ENCODE results near the gene GPT2.

GPT2 gene

DNA sequence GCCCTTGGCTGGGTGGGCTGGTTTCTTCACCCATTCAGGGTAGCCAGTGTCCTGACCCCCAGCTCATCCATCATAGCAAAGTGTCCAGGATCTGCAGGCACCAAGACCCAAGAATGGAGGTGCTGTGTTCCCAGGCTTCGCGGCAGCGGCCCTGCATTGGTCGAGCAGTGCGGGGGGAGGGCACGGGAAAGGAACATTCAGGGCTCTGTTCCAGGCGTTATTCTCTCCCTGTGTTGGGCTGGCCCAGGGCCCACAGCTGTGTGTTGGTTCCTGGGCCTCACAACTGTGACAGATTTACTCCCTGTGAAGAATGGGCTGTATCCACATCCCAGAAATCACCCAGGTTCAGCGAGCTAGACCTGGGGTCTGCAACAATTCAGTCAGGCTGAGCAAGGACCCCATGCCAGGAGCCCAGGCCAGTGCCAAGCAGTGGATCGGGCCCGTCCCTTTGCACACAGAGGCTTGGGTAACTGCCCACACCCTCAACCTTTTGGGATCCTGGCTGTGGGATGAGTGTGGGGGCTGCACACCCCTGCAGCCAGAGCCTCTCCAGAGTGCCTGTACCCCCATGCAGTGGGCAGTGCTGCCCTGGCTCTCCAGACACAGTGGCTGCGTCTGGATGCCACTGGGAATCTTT, 10.0 kb downstream of the GPT2 start:
- no peaks in the 10 kb centered on the region for H3K27me3 ChIP-seq (ENCODE audit: insufficient read depth, poor library complexity, severe bottlenecking)

GRCh38 chr16:46895399-46896313, 11.5 kb downstream of the GPT2 start:
- Histone ChIP-seq H3K4me3 (replicated peaks; ENCODE audit: insufficient read depth, low read length) (no peak overlapping the region), H3K27ac (replicated peaks) (no peak overlapping the region), H3K27me3 (ENCODE audit: insufficient read depth, poor library complexity, severe bottlenecking) (no peaks in the 10 kb centered on the region)
- TF ChIP-seq, protein P1, sequence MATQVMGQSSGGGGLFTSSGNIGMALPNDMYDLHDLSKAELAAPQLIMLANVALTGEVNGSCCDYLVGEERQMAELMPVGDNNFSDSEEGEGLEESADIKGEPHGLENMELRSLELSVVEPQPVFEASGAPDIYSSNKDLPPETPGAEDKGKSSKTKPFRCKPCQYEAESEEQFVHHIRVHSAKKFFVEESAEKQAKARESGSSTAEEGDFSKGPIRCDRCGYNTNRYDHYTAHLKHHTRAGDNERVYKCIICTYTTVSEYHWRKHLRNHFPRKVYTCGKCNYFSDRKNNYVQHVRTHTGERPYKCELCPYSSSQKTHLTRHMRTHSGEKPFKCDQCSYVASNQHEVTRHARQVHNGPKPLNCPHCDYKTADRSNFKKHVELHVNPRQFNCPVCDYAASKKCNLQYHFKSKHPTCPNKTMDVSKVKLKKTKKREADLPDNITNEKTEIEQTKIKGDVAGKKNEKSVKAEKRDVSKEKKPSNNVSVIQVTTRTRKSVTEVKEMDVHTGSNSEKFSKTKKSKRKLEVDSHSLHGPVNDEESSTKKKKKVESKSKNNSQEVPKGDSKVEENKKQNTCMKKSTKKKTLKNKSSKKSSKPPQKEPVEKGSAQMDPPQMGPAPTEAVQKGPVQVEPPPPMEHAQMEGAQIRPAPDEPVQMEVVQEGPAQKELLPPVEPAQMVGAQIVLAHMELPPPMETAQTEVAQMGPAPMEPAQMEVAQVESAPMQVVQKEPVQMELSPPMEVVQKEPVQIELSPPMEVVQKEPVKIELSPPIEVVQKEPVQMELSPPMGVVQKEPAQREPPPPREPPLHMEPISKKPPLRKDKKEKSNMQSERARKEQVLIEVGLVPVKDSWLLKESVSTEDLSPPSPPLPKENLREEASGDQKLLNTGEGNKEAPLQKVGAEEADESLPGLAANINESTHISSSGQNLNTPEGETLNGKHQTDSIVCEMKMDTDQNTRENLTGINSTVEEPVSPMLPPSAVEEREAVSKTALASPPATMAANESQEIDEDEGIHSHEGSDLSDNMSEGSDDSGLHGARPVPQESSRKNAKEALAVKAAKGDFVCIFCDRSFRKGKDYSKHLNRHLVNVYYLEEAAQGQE (IDR thresholded peaks at IDR 0.05; ENCODE audit: insufficient replicate concordance, low read depth): no peak
- no peak for TF ChIP-seq POLR2AphosphoS5 (IDR thresholded peaks at IDR 0.05; ENCODE audit: low read depth)
- TF ChIP-seq CTCF (IDR thresholded peaks at IDR 0.05; ENCODE audit: insufficient read depth, low read length): no peak
- TF ChIP-seq SPI1 (IDR thresholded peaks at IDR 0.05; ENCODE audit: borderline replicate concordance, low read depth): no peak
- TF ChIP-seq GABPA (IDR thresholded peaks at IDR 0.05; ENCODE audit: low read depth): no peak
- no peak for DNase-seq (ENCODE audit: low read depth in 1 of 2, low spot score in 1 of 2)

More for the DNA sequence above, 10.0 kb downstream of the GPT2 start:
- Histone ChIP-seq H3K4me3 (replicated peaks; ENCODE audit: insufficient read depth, low read length) (no peak overlapping the region), H3K27ac (replicated peaks) (no peak overlapping the region)
- no peak for TF ChIP-seq GABPA (IDR thresholded peaks at IDR 0.05; ENCODE audit: low read depth)
- TF ChIP-seq SPI1 (IDR thresholded peaks at IDR 0.05; ENCODE audit: borderline replicate concordance, low read depth): no peak
- TF ChIP-seq CTCF (IDR thresholded peaks at IDR 0.05; ENCODE audit: insufficient read depth, low read length): no peak
- DNase-seq (ENCODE audit: low read depth in 1 of 2, low spot score in 1 of 2): no peak

DNA sequence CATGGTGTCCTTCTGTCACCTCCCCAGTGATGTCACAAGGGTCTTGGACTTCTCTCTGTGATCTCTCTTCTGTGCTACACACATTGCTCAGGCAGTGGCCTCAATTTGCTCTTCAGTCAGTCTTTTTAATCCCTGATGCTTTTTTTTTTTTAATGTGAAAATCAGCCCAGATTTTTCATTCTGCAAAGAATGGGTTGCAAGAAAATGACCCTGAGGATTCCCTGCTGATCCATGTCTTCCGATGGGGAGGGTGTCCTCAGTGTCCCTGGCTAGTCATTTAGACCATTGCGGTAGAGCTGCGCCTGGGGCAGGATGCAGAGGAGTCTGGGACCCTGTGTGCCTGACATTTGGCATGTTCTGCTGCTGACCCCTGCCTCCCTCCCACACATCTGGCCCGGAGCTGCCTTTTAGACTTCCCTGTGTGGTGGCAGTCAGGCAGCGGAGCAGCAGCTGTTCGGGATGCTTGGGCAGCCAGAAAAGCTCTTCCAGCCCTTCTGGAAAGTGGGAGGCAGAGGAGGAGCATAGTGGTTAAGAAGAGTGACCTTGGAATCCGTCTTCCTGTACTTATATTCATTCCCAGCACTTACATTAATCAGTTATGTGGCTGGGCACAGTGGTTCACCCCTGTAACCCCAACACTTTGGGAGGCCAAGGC, 12.3 kb downstream of the GPT2 start:
- Histone ChIP-seq H3K27ac (replicated peaks) (no peak overlapping the region), H3K4me3 (replicated peaks; ENCODE audit: insufficient read depth, low read length) (no peak overlapping the region), H3K27me3 (ENCODE audit: insufficient read depth, poor library complexity, severe bottlenecking) (no peaks in the 10 kb centered on the region)
- TF ChIP-seq, protein P1 (IDR thresholded peaks at IDR 0.05; ENCODE audit: insufficient replicate concordance, low read depth): no peak
- TF ChIP-seq GABPA (IDR thresholded peaks at IDR 0.05; ENCODE audit: low read depth): no peak
- no peak for TF ChIP-seq SPI1 (IDR thresholded peaks at IDR 0.05; ENCODE audit: borderline replicate concordance, low read depth)
- TF ChIP-seq CTCF (IDR thresholded peaks at IDR 0.05; ENCODE audit: insufficient read depth, low read length): no peak
- no peak for TF ChIP-seq POLR2AphosphoS5 (IDR thresholded peaks at IDR 0.05; ENCODE audit: low read depth)
- DNase-seq (ENCODE audit: low read depth in 1 of 2, low spot score in 1 of 2): no peak
